Hair follicle dermal papilla cell (primary cell): ENCODE results near the gene PRR15L. TPM values are rescaled to one million over a fixed set of nuclear protein-coding genes. Genes with fewer than 3 reads are reported as not detected.

Source experiments
- total RNA-seq: library from RNA; depleted of rRNA; stranded (reverse); fragments of >200 nt; gene quantifications from 2 replicates; pipeline ENCODE4 v1.2.3, GENCODE V29; 2012

The PRR15L gene
- total RNA-seq, result not detected in 2 replicates

GRCh38 chr17:47957591-47958490 is at the start of gene PRR15L:
PRR15L (minus strand) TSS chr17:47957883; CDS start chr17:47953234, 4,649 bp downstream.

GRCh38 chr17:47970725-47971499 is 13.2 kb upstream of the PRR15L start, which contains the start of gene CDK5RAP3:
CDK5RAP3 (plus strand) TSS chr17:47971113; CDS start chr17:47971147, 34 bp downstream.

GRCh38 chr17:47941246-47942095 is 16.2 kb downstream of the PRR15L start, which contains the start of gene PNPO:
PNPO (plus strand) TSS chr17:47941571; CDS start chr17:47941676, 105 bp downstream.

Other genes starting within 250 kb of the PRR15L start
- not detected in 2 replicates for gene TBX21, start 224.6 kb downstream of the PRR15L start, total RNA-seq
- gene OSBPL7, start 136.1 kb downstream of the PRR15L start, total RNA-seq, result 6.8 and 10.4 TPM in 2 replicates
- gene MRPL10, start 126.3 kb downstream of the PRR15L start, total RNA-seq, result 26.1 and 33.0 TPM in 2 replicates
- under 0.01 TPM in 1 of 2 replicates, not detected in the other for gene LRRC46, start 126.2 kb downstream of the PRR15L start, total RNA-seq
- 28.1 and 50.5 TPM in 2 replicates for gene SCRN2, start 116.6 kb downstream of the PRR15L start, total RNA-seq
- 0.12 and 0.16 TPM in 2 replicates for gene SP6, start 106.7 kb downstream of the PRR15L start, total RNA-seq
- 2.8 and 3.3 TPM in 2 replicates for gene SP2, start 61.6 kb downstream of the PRR15L start, total RNA-seq
- 40.6 and 49.8 TPM in 2 replicates for gene PNPO, start 16.3 kb downstream of the PRR15L start, total RNA-seq
- gene CDK5RAP3, start 13.2 kb upstream of the PRR15L start, total RNA-seq, result 64.2 and 67.0 TPM in 2 replicates
- gene COPZ2, start 79.9 kb upstream of the PRR15L start, total RNA-seq, result 64.1 and 95.6 TPM in 2 replicates
- gene NFE2L1, start 90.5 kb upstream of the PRR15L start, total RNA-seq, result 143 and 150 TPM in 2 replicates
- gene CBX1, start 143.6 kb upstream of the PRR15L start, total RNA-seq, result 23.4 and 27.7 TPM in 2 replicates
- 13.0 and 16.2 TPM in 2 replicates for gene SNX11, start 149.9 kb upstream of the PRR15L start, total RNA-seq